Adipocyte (in vitro differentiated cells): ENCODE measurements around the gene MIDN.

Source experiments
- DNase-seq: peaks from one replicate; pipeline ENCODE4 v3.0.0-alpha.2; 2015; ENCODE audit warnings: low read depth
- H3K27me3 ChIP-seq: replicated peaks from 2 replicates; pipeline ENCODE4 v1.7.0; 2013; ENCODE audit warnings: mild to moderate bottlenecking, low read length, moderate library complexity; ENCODE audit not compliant: control insufficient read depth, insufficient read depth
- H3K36me3 ChIP-seq: 2 replicates; pipeline ENCODE4 v1.7.0; 2013; ENCODE audit warnings: low read length, mild to moderate bottlenecking, moderate library complexity; ENCODE audit not compliant: control insufficient read depth, insufficient read depth, severe bottlenecking
- H3K4me1 ChIP-seq: 2 replicates; pipeline ENCODE4 v1.7.0; 2013; ENCODE audit warnings: mild to moderate bottlenecking, low read length, moderate library complexity; ENCODE audit not compliant: control insufficient read depth, insufficient read depth
- H3K4me3 ChIP-seq: 2 replicates; pipeline ENCODE4 v1.7.0; 2013; ENCODE audit warnings: mild to moderate bottlenecking, low read length, moderate library complexity
- H3K9ac ChIP-seq: 2 replicates; pipeline ENCODE4 v1.7.0; 2013; ENCODE audit warnings: mild to moderate bottlenecking, low read length, moderate library complexity
- H3K9me3 ChIP-seq: 2 replicates; pipeline ENCODE4 v1.7.0; 2013; ENCODE audit warnings: mild to moderate bottlenecking, low read length, moderate library complexity; ENCODE audit not compliant: control insufficient read depth

Gene MIDN

GRCh38 chr19:1237027-1237659, 11.2 kb upstream of the MIDN start:
- peaks cover 26% of the 10 kb centered on the region for H3K4me1 ChIP-seq
- peak; percentile 56 for DNase-seq
- H3K4me3 ChIP-seq: peak overlapping the region; percentile 82
- H3K27me3 ChIP-seq: no peaks in the 10 kb centered on the region
- H3K9ac ChIP-seq: peak overlapping the region; percentile 81
- no peaks in the 10 kb centered on the region for H3K36me3 ChIP-seq
- no peaks in the 10 kb centered on the region for H3K9me3 ChIP-seq

GRCh38 chr19:1237754-1238368, 10.5 kb upstream of the MIDN start, which contains the start of gene CBARP:
TSS of gene CBARP (minus strand) at chr19:1238005. CDS start at chr19:1236100, 1,905 bp downstream.
- Histone ChIP-seq H3K27me3 (no peaks in the 10 kb centered on the region), H3K36me3 (no peaks in the 10 kb centered on the region), H3K4me1 (peaks cover 26% of the 10 kb centered on the region), H3K4me3 (peak within 1 kb of the TSS; percentile 82), H3K9ac (peak within 1 kb of the TSS; percentile 81), H3K9me3 (no peaks in the 10 kb centered on the region)
- peak; percentile 76 for DNase-seq

GRCh38 chr19:1238369-1239303, 9.7 kb upstream of the MIDN start:
- Histone ChIP-seq H3K9ac (no peak overlapping the region), H3K27me3 (no peaks in the 10 kb centered on the region), H3K4me3 (no peak overlapping the region), H3K4me1 (peaks cover 28% of the 10 kb centered on the region), H3K36me3 (no peaks in the 10 kb centered on the region), H3K9me3 (no peaks in the 10 kb centered on the region)
- DNase-seq: no peak

- Histone ChIP-seq H3K9ac (peak overlapping the region; percentile 62), H3K27me3 (no peaks in the 10 kb centered on the region), H3K4me3 (no peak overlapping the region), H3K9me3 (no peaks in the 10 kb centered on the region), H3K4me1 (peaks cover 35% of the 10 kb centered on the region), H3K36me3 (no peaks in the 10 kb centered on the region)
- no peak for DNase-seq
Observed at GRCh38 chr19:1239420-1239795, 9.0 kb upstream of the MIDN start.

GRCh38 chr19:1239796-1240737, 8.3 kb upstream of the MIDN start:
- peaks cover 41% of the 10 kb centered on the region for H3K4me1 ChIP-seq
- peak overlapping the region; percentile 56 for H3K4me3 ChIP-seq
- no peaks in the 10 kb centered on the region for H3K9me3 ChIP-seq
- H3K36me3 ChIP-seq: no peaks in the 10 kb centered on the region
- peak; percentile 98 for DNase-seq
- H3K27me3 ChIP-seq: no peaks in the 10 kb centered on the region
- H3K9ac ChIP-seq: peak overlapping the region; percentile 64

- peaks cover 46% of the 10 kb centered on the region for H3K4me1 ChIP-seq
- peak overlapping the region; percentile 94 for H3K4me3 ChIP-seq
- no peaks in the 10 kb centered on the region for H3K27me3 ChIP-seq
Observed at GRCh38 chr19:1240925-1241324, 7.5 kb upstream of the MIDN start.

GRCh38 chr19:1241417-1242095, 6.8 kb upstream of the MIDN start, which contains the start of gene ATP5F1D:
TSS of gene ATP5F1D (plus strand) at chr19:1241751. CDS start at chr19:1241851, 100 bp downstream.
- Histone ChIP-seq H3K9ac (peak within 1 kb of the TSS; percentile 96), H3K4me3 (peak within 1 kb of the TSS; percentile 94), H3K9me3 (no peaks in the 10 kb centered on the region), H3K4me1 (peaks cover 46% of the 10 kb centered on the region), H3K36me3 (no peaks in the 10 kb centered on the region), H3K27me3 (no peaks in the 10 kb centered on the region)
- peak; percentile 97 for DNase-seq

More at GRCh38 chr19:1240925-1241324, 7.5 kb upstream of the MIDN start:
- DNase-seq: no peak
- Histone ChIP-seq H3K36me3 (no peaks in the 10 kb centered on the region), H3K9ac (peak overlapping the region; percentile 96), H3K9me3 (no peaks in the 10 kb centered on the region)

- peak; percentile 94 for DNase-seq
- Histone ChIP-seq H3K9ac (peak overlapping the region; percentile 73), H3K4me1 (peaks cover 53% of the 10 kb centered on the region), H3K27me3 (no peaks in the 10 kb centered on the region), H3K36me3 (no peaks in the 10 kb centered on the region), H3K9me3 (no peaks in the 10 kb centered on the region), H3K4me3 (peak overlapping the region; percentile 65)
Observed at GRCh38 chr19:1243768-1244692, 4.4 kb upstream of the MIDN start.

- H3K9me3 ChIP-seq: no peaks in the 10 kb centered on the region
Observed at GRCh38 chr19:1244693-1245451, 3.5 kb upstream of the MIDN start.

More at GRCh38 chr19:1244693-1245451, 3.5 kb upstream of the MIDN start:
- no peak for DNase-seq
- Histone ChIP-seq H3K36me3 (no peaks in the 10 kb centered on the region), H3K4me1 (peaks cover 50% of the 10 kb centered on the region), H3K27me3 (no peaks in the 10 kb centered on the region), H3K9ac (peak overlapping the region; percentile 73), H3K4me3 (peak overlapping the region; percentile 65)
